NCI-H1694 (cell line): Measurements from ENCODE around the gene TBC1D5.
"Not testable (repeated sequence)": the region's sequence is repeated elsewhere in the genome, so short reads cannot be mapped to it uniquely, and the experiment has no call there.

ENCODE experiments used
- DNase-seq: peaks from one replicate; lab custom pipeline; 2025; lab: John Stamatoyannopoulos, UW

The TBC1D5 gene

DNA sequence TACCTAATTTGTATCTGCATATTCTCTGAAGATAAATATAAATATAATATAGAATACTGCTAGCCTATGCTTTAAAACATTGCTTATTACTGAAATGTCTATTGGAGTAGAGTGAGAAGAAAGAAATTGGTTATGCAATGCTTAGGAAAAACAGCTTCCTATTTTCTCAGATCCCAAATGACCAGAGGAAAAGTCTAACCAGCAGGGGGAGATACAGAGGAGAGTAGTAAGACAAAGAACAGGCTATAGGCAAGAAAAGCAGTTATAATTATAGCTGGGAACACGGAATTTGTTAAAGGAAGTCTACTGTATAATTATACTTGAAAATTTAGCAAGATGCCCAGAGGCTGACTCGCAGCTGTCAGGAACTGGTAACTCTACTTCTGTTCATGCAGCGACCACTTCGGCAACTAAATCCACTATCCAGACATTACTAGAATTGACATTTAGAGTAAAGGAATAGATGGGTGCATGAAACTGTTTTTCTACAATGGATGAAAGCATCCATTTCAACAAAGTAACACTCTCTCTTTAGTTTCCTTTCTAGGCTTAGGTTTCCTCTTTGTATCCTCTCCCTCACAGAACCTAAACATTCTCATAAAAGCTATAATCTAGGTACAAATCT is 97.2 kb downstream of the TBC1D5 start:
- DNase-seq: peak; percentile 24

DNA sequence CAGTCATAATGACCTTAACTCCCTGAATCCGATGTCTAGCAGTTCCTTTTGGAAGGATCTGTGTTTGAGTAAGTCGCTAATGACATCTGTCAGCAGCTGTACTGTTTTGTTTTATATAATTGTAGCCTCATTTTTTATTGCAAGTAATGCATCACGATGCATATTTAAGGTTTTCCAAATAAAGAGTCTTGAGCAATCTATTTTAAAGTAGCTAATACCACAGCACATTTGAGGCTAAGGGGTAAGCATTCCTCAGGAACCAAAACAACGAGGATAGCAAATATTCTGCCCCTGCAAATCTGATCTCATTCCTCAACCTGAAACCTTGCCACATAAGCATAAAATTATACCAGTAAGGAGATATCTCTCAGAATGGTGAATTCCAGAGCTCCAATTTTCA is 98.7 kb downstream of the TBC1D5 start:
- no peak for DNase-seq

DNA sequence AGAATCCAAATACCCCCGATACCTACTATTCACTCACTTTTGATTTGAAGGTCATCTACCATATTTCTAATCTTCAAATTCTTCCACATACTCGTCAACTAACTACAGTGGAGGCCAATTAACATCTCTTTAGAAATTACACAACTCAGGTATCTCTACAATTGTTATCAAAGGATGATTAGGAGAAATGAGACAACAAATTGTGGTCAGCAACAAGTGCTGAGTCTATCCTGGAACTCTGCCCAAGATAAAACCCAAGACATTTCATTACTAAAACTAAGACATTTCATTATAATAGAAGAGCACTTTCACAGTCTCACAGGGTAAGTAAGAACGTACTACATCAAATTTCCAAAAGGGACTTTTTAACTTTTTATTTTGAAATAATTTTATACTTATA is 100.0 kb downstream of the TBC1D5 start:
- DNase-seq: no peak

DNA sequence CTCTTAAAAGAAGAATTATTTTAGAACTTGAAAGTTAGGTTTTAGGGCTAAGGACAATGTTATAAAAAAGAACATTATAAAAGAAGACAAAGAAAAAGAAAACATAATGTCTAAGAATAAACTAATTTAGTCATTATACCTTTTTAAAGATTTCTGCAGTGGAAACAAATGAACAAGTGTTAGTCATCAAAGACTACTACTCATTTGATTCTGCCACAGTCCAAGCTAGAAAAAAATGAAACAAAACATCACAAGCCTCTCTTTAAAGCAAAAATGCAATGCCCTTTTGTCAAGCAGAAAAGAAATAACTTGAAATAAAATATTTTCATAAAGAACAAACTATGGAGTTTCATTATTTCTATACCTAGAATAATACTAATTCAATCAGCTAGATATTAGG is 102.0 kb downstream of the TBC1D5 start:
- DNase-seq: no peak

DNA sequence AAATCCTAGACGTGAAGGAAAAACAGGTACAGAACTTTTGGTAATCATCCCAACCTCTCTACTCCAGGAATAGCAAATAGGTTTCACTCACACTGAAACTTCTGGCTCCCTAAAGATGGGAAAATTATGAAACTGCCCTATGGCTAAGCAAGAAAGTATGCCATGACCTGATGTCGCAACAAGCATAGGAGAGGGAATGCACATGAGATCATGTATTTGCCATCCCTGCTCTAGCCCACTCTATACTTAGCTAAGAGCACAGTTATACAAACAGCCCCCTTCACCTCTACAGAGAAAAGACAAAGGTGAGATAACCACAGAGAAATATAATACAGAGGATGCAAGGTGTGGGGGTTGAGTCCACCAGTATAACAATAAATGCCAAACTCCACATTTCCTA is 102.7 kb downstream of the TBC1D5 start:
- DNase-seq: no peak

DNA sequence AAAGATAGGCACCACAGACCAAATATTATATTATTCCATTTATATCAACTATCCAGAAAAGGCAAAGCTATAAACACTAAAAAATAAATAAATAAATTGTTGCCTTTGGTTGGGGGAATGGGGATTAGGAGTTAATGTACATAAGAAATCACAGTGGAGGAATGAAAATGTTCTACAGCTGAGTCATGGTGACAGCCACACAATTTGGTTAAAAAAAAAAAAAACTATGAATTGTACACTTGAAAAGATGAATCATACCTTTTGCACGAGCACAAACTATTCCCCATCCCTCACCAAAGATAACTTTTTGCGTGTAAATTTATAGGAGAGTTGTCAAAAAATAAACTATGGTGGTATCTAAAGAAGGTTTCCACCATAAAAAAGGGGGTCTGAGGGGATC is 103.2 kb downstream of the TBC1D5 start:
- DNase-seq: no peak

DNA sequence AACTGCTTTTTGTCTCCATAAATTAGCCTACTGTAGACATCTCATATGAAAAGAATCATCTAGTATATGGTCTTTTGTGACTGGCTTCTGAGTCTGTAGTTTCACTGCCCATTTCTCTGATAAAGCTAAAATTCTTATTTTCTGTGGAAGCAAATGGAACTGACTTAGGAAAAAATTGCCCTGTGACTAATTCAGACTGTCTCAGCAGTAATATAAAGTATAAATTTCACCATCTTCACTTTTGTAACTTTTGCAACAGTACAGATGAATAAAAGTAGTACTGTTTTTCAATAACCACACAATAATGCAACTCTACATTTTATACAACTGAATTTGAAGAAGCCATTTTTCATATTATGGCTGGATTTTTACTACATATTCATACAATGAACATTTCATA is 104.1 kb downstream of the TBC1D5 start:
- DNase-seq: no peak

DNA sequence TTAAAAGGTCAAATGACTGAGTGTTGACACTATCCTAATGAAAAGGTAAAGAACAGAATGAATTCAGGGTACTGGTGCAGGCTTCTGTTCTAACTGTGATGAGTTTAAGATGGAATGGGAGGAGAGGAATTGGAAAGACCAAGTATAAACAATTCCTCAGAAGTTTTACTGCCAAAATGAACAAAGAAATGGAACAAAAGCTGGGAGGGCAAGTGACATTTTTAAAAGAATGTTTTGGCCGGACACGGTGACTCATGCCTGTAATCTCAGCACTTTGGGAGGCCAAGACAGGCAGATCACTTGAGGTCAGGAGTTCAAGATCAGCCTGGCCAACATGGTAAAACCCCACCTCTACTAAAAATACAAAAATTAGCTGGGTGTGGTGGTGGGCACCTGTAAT is 106.8 kb downstream of the TBC1D5 start:
- DNase-seq: not testable (repeated sequence)

DNA sequence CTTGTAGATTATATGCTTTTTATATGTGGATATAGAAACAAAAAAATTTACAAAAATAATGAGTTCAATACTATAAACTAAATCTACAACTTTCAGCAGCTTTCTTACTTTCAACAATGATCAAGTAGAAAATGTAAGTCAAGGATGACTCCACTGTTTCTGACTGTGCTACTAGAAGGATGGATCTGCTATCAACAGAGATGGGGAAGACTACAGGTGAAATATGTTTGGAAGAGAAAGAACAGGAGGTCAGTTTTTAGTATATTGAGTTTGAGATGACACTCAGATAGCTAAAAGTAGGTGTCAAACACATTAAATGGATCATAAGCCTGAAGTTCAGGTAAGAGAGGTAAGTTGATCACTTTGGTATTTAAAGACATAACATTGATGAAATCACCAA is 107.5 kb downstream of the TBC1D5 start:
- DNase-seq: no peak

DNA sequence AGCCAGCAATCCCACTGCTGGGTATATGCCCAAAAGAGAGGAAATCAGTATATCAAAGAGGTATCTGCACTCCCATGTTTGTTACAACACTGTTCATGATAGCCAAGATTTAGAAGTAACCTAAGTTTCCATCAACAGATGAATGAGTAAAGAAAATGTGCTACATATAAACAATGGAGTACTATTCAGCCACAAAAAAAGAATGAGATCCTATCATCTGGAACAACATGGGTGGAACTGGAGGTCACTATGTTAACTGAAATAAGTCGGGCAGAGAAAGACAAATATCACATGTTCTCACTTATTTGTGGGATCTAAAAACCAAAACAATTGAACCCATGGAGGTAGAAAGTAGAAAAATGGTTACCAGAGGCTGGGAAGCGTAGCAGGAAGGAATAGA is 108.2 kb downstream of the TBC1D5 start:
- no peak for DNase-seq

DNA sequence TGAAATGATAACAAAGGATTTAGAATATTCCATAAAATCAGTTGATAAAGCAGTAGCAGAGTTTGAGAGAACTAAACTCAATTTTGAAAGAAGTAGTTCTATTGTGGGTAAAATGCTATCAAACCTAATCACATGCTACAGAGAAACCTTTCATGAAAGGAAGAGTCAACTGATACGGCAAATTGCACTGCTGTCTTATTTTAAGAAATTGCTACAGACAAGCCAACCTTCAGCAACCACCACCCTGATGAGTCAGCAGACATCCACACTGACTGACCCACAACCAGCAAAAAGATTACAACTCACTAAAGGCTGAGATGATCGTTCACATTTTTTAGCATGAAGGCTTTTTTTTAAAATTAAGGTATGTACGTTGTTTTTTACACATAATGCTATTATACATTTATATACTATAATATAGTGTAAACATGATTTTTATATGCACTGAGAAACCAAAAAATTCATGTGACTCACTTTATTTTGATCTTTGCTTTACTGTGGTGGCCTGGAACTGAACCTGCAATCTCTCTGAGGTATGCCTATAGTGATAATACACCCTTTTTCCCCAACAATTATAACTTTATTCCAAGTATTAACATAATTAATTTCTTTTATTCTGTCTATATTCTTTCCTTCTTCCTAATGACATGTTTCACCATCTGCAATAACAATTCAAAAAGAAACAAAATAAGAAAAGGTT is 109.9 kb downstream of the TBC1D5 start:
- no peak for DNase-seq

DNA sequence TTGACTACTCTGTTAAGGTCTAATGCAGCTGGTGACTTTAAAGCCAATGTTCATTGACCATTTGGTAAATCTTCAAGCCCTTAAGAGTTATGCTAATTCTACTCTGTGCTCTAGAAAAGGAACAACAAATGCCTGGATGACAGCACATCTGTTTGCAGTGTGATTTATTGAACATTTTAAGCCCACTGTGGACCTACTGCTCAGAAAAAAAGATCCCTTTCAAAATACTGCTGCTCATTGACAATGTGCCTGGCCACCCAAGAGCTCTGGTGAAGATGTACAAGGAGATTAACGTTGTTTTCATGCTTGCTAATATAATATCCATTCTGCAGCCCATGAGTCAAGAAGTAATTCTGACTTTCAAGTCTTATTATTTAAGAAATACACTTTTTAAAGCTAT is 110.8 kb downstream of the TBC1D5 start:
- no peak for DNase-seq

DNA sequence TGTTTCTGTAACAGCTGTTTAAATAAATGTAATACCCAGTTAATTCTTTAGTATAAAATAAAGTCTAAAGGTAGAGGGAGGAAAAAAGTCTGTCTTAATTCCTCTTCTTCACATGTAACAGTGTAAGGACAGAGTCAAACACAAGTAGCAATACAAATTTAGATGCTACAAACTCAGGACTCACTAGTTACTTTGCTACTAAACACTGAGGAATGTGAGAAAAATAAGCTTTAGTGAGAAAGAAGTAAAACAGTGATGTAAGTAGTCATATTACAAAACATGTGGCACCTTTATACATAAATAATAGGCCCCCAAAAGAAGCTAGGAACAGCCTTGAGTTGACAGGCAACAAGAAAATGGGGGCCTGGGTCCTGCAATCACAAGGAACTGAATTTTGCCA is 113.0 kb downstream of the TBC1D5 start:
- no peak for DNase-seq

DNA sequence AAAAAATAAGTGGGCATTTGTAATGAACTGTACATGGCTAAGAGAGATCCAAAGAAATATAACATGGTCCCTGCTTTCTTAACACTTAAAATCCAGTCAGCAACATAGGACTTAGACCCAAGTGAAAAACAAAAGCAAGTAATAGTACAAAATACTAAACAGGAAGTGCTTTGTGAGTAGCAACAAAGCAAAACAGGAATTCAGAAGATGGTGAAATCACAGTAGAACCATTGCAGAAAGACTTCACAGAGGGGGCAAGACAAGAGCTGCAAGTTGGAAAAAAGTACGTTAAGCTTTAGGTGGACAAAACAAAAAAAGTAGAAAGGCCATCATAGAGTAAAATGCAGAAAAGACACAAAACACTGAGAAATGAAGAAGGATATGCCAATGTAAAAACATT is 116.0 kb downstream of the TBC1D5 start:
- no peak for DNase-seq

DNA sequence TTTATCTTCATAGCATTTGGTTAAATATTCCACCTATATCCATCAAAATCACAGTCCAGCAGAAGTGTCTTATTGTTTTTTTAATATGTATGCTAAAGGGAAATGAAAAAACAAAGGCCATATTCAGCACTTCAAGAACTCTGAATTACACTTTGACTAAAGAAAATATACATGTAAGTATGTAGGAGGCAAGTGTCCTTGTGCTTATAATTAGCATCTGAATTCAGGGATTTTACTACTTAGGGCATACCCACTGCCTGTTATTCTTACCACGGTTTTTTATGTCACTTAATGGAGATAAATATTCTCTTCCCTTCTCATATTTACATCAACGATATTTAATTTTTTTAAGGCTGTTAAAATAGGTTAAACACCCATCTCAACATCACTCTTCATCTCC is 117.3 kb downstream of the TBC1D5 start:
- no peak for DNase-seq

DNA sequence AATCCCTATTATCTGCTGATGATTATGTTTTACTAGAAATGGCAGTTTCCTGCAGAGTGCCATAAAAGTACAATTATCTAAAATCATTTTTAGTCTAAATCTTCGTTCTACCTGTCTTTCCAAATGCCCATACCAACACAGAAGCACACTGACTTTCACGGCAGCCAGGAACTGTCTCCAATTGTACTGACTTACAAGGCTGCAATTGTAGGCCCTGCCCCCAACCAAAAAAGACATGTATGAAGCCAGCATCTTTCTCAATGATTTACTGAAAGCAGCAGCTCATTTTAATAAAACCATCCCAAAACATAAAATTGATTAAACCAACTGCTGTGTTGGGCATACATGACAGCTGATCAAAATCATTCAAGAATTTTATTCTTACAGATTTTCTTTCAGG is 119.0 kb downstream of the TBC1D5 start:
- no peak for DNase-seq

DNA sequence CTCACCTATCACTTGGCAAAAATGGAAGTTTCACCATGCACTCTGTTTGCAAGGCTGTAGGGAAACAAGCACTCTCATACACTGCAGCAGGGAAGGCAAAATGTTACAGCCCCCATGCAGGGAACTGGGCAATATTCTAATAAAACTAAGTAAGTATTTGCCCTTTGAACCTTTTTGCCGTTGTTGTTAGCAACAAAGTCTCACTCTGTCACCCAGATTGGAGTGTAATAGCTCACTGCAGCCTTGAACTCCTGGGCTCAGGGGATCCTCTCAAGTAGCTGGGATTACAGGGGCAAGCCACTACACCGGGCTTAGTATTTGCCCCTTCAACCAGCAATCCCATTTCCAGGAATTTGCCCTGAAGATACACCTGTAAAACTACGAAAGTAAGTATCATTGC is 122.5 kb downstream of the TBC1D5 start:
- no peak for DNase-seq

DNA sequence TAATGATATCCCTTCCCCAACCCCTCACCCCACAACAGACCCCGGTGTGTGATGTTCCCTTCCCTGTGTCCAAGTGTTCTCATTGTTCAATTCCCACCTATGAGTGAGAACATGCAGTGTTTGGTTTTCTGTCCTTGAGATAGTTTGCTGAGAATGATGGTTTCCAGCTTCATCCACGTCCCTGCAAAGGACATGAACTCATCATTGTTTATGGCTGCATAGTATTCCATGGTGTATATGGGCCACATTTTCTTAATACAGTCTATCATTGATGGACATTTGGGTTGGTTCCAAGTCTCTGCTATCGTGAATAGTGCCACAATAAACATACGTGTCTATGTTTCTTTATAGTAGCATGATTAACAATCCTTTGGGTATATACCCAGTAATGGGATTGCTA is 129.4 kb downstream of the TBC1D5 start:
- DNase-seq: not testable (repeated sequence)

DNA sequence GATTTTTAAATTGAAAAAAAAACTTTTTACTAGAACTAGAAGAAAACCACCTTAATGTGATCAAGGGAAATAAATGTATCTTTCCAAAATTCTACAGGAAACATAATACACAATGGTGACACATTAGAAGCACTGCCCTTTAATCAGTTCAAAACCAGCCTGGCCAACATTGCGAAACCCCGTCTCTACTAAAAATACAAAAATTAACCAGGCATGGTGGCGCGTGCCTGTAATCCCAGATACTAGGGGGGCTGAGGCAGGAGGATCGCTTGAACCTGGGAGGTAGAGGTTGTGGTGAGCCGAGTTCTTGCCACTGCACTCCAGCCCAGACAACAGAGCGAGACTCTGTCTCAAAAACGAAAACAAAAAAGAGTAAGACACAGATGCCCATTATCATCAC is 134.5 kb downstream of the TBC1D5 start:
- DNase-seq: no peak

DNA sequence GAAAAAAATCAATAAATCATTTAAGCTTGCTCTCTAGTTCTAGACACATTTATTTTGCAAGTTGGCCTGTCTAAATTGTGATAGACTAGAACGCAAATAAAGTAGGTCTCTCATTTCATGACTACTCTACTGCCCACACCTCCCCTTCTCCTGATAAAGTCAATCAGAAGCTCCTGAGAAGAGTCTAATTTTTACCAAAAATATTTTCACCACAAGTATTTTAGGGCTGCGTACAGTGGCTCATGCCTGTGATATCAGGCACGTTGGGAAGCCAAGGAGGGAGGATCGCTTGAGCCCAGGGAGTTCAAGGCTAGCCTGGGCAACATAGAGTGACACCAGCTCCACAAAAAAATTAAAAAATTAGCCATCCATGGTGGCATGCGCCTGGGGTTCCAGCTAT is 136.5 kb downstream of the TBC1D5 start:
- no peak for DNase-seq

DNA sequence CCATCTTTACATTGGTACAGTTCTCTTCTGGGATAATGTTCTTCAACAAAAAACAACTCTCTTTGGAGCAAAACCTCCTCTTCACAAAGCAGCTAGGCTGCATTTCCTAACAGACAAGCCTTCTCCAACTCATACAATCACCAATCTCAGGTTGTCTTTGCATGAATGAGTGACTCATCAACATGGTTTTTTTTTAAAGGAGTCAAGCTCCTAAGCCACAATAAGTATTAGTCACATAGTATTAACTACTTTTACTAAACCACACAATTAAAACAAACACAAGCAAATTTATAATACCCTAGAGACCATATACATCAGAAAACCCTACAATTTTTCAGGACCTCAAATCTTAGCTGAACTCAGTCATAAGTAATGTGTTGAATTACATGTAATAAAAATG is 137.4 kb downstream of the TBC1D5 start:
- no peak for DNase-seq

DNA sequence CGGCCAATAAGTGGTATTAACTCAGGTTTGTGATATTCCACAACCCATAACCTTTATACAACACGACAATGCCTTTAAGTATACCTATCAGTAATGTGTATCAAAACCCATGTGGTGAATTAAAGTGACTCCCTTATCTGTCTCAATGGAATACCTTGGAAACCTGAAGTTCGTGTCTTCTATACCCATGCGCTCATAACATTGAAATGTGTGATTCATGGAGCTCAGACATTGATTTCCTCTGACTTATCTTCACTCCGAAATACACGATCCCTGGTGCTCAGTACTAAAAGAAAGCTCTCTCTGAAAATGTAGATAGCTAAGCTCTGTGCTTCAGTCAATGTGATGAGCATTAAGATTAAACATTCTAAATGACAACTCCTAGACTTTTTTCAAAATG is 140.3 kb downstream of the TBC1D5 start:
- DNase-seq: no peak

DNA sequence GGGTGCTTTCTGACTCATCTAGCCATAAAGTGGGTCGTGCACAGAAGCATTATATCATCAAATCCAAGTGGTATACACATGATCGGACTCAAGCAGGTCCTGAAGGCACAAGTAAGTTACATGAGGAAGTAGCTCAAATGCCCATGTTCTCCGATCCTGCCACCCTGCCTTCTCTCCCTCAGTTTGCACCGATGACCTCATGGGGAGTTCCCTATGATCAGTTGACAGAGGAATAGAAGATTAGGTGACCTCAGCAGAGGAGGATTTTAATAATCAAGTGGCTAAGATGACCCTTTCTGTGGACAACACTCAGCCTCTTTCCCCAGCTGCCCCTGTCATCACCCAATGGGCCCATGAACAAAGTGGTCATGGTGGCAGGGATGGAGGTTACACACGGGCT is 149.5 kb downstream of the TBC1D5 start:
- no peak for DNase-seq

DNA sequence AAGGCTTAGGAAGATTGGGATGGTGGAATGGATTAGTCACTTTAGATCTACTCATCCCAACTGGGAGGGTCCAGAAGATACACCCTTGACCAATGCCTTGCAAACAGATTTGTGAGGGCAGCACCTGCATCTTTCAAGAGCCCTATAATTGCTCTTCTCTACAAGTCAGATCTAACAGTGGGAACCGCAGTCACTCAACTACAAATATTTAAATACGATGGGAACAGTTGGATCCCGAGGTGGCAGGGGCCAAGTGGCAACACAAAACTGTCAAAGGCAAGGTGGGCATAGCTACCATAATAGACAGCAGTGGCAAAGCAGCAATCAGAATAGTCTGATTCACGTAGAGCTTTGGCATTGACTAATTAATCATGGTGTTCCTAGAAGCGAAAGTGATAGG is 152.0 kb downstream of the TBC1D5 start:
- no peak for DNase-seq
